GM12873 (cell line): ENCODE results near the gene OLFM1.

Experiments
- TF ChIP-seq, protein P1 (sequence below): IDR thresholded peaks from 2 replicates; pipeline ENCODE4 v1.5.1; 2012; ENCODE audit warnings: low read depth, mild to moderate bottlenecking, moderate library complexity, low read length, control low read depth; ENCODE audit not compliant: insufficient read depth; ENCODE audit errors: missing control alignments

Gene OLFM1

DNA sequence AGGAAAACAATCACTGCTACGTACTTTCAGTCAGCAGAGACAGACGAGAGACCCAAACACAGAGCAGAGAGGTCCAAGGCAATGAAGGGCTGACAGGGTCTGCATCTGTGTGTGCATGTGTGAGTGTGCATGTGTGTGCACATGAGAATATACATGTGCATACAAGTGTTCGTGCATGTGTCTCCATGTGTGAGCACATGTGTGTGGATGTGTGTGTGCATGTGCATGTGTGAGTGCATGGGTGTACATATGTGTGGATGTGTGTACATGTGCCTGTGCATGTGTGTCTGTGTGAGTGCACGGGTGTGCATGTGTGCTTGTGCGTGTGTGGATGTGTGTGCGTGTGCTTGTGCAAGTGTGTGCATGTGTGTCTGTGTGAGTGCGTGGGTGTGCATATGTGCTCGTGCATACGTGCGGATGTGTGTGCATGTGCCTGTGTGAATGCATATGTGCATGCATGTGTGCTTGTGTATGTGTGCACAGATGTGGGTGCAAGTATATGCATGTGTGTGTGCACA lies 82.3 kb downstream of the OLFM1 start:
- TF ChIP-seq, protein P1, sequence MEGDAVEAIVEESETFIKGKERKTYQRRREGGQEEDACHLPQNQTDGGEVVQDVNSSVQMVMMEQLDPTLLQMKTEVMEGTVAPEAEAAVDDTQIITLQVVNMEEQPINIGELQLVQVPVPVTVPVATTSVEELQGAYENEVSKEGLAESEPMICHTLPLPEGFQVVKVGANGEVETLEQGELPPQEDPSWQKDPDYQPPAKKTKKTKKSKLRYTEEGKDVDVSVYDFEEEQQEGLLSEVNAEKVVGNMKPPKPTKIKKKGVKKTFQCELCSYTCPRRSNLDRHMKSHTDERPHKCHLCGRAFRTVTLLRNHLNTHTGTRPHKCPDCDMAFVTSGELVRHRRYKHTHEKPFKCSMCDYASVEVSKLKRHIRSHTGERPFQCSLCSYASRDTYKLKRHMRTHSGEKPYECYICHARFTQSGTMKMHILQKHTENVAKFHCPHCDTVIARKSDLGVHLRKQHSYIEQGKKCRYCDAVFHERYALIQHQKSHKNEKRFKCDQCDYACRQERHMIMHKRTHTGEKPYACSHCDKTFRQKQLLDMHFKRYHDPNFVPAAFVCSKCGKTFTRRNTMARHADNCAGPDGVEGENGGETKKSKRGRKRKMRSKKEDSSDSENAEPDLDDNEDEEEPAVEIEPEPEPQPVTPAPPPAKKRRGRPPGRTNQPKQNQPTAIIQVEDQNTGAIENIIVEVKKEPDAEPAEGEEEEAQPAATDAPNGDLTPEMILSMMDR: no peak

DNA sequence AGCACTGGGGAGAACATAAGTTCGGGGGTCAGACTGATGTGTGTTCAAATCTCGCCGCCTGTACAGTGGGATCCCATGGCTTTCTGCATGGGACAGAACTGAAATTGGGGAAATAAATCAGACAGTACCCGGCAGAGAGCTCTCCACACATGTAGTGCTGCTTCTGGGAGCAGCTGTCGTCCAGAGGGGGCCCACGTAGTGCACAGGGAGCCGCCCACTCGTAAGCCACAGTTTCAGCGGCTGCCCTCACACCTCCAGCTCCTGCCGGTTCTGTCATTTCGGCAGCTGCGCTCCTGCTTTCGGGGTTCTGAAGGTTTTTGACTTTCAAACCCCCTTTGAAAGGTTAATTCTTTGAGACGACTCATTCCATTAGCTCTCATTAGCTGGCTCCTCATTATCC lies 83.1 kb downstream of the OLFM1 start:
- TF ChIP-seq, protein P1: no peak
